Mucosa of descending colon (tissue), 3 donors: ENCODE measurements around the gene STXBP6. TPM values are rescaled to one million over a fixed set of nuclear protein-coding genes. Genes with fewer than 3 reads are reported as not detected.

Experiments used
- ATAC-seq: fragments of 200-7000 bp; cut with Tn5 transposase; one replicate; pipeline ENCODE4 v1.9.1; 2020; ENCODE audit warnings: mild to moderate bottlenecking, moderate library complexity
- DNase-seq, 3 donors: peaks; one replicate each; pipeline ENCODE4 v3.0.0-alpha.2; 2020
- H3K36me3 ChIP-seq: fragments of 200-600 bp; one replicate; pipeline ENCODE4 v1.8.0; 2021; ENCODE audit warnings: low read depth, mild to moderate bottlenecking
- H3K4me1 ChIP-seq: fragments of 200-600 bp; one replicate; pipeline ENCODE4 v1.8.0; 2021; ENCODE audit warnings: low read depth, mild to moderate bottlenecking
- H3K4me3 ChIP-seq: fragments of 200-600 bp; one replicate; pipeline ENCODE4 v1.8.0; 2021; ENCODE audit warnings: mild to moderate bottlenecking
- H3K9me3 ChIP-seq: fragments of 200-600 bp; one replicate; pipeline ENCODE4 v1.8.0; 2021; ENCODE audit warnings: mild to moderate bottlenecking
- CTCF ChIP-seq: fragments of 200-600 bp; IDR thresholded peaks from one replicate; pipeline ENCODE4 v1.8.0; 2022; ENCODE audit warnings: antibody characterized with exemption, mild to moderate bottlenecking
- intact Hi-C, 2 donors: fragments of 100-400 bp; cut with DNase I in 1 of 2; cut with micrococcal nuclease in 1 of 2; formaldehyde crosslinking; loops; one replicate each; pipeline versions ENCODE4 v1.11.0 to v1.11.1; 2022; cut with DNase I, micrococcal nuclease
- total RNA-seq, 3 donors: library from RNA; stranded (reverse); fragmentation: NEBNext Ultra II Directional in 2 of 3; extraction: Animal tissue kit (Norgen Biotek cat#: 25700) in 2 of 3; gene quantifications; one replicate each; pipeline versions ENCODE4 v1.2.1 to v1.2.4, GENCODE V29; 2021 to 2023
- donor health status: DM: no; HTN: no; CAD: no; lungs with moderate emphysema.
- donor health status: DM: no; HTN: no; CAD: no.
- donor health status: DM: no; HTN: yes; CAD: no.

The STXBP6 gene
- total RNA-seq, 3 donors from 2014 or later = 10.9 to 25.9 (median 19.8) TPM

GRCh38 chr14:25026476-25027137 is 23.3 kb downstream of the STXBP6 start:
- Histone ChIP-seq H3K36me3 (no peaks in the 10 kb centered on the region), H3K4me3 (no peak overlapping the region), H3K9me3 (no peaks in the 10 kb centered on the region), H3K4me1 (no peaks in the 10 kb centered on the region)
- ATAC-seq (no peak), DNase-seq (no peak)
- no peak for TF ChIP-seq CTCF
- intact Hi-C loops = loop anchor here in 1 of 2 donors (5.0 kb wide), 1 partner anchor 201 kb away; no protein-coding TSS in a partner anchor

GRCh38 chr14:25019892-25020291 is 30.1 kb downstream of the STXBP6 start:
- TF ChIP-seq CTCF = no peak
- ATAC-seq = no peak
- H3K9me3 ChIP-seq = no peaks in the 10 kb centered on the region
- H3K4me1 ChIP-seq = no peaks in the 10 kb centered on the region
- no peak overlapping the region for H3K4me3 ChIP-seq
- DNase-seq = no peak
- no peaks in the 10 kb centered on the region for H3K36me3 ChIP-seq
- intact Hi-C loops = no loop called here

- Histone ChIP-seq H3K4me1 (no peaks in the 10 kb centered on the region), H3K4me3 (no peak overlapping the region), H3K36me3 (no peaks in the 10 kb centered on the region), H3K9me3 (no peaks in the 10 kb centered on the region)
- intact Hi-C loops = no loop called here
- no peak for TF ChIP-seq CTCF
- DNase-seq (no peak), ATAC-seq (no peak)
Observed at GRCh38 chr14:25017562-25017961, 32.4 kb downstream of the STXBP6 start.

GRCh38 chr14:25015761-25016160 is 34.2 kb downstream of the STXBP6 start:
- intact Hi-C loops = no loop called here
- Histone ChIP-seq H3K36me3 (no peaks in the 10 kb centered on the region), H3K4me1 (no peaks in the 10 kb centered on the region), H3K4me3 (no peak overlapping the region), H3K9me3 (no peaks in the 10 kb centered on the region)
- no peak for TF ChIP-seq CTCF
- no peak for DNase-seq
- no peak for ATAC-seq

GRCh38 chr14:25014440-25014839 is 35.5 kb downstream of the STXBP6 start:
- ATAC-seq = peak; percentile 20
- H3K36me3 ChIP-seq = no peaks in the 10 kb centered on the region
- no peak for TF ChIP-seq CTCF
- DNase-seq = no peak
- no peak overlapping the region for H3K4me3 ChIP-seq
- intact Hi-C loops = no loop called here
- peaks cover 4% of the 10 kb centered on the region for H3K4me1 ChIP-seq
- H3K9me3 ChIP-seq = no peaks in the 10 kb centered on the region

GRCh38 chr14:25011095-25011494 is 38.9 kb downstream of the STXBP6 start:
- peaks cover 9% of the 10 kb centered on the region for H3K4me1 ChIP-seq
- H3K9me3 ChIP-seq = no peaks in the 10 kb centered on the region
- ATAC-seq (no peak), DNase-seq (no peak)
- H3K4me3 ChIP-seq = no peak overlapping the region
- intact Hi-C loops = no loop called here
- TF ChIP-seq CTCF = no peak
- H3K36me3 ChIP-seq = no peaks in the 10 kb centered on the region
